Panc1 (cell line): ENCODE data around the gene PRKCB. TPM values are rescaled to one million over a fixed set of nuclear protein-coding genes. Genes with fewer than 3 reads are reported as not detected.

Source experiments
- ATAC-seq: fragments of 200-7000 bp; cut with Tn5 transposase; 2 replicates; pipeline ENCODE4 v1.9.1; 2020; ENCODE audit warnings: mild to moderate bottlenecking, moderate library complexity
- BruUV-seq: library from RNA; stranded (reverse); fragments of 400-500 nt; replicated peaks from 2 replicates; lab custom pipeline; 2021; lab: Mats Ljungman, UMichigan
- CTCF ChIA-PET: fragments of 300-600 bp; sonication (Branson Sonifier 250); formaldehyde crosslinking; loops from one replicate; lab custom pipeline; 2022; ENCODE audit warnings: antibody characterized with exemption; lab: Charles Lee
- POLR2A ChIA-PET: fragments of 300-600 bp; sonication (Branson Sonifier 250); formaldehyde crosslinking; loops from one replicate; lab custom pipeline; 2022; ENCODE audit warnings: antibody characterized with exemption; lab: Charles Lee
- DNase-seq: peaks from one replicate; pipeline ENCODE4 v3.0.0-alpha.2; 2010; ENCODE audit warnings: low read depth, low spot score
- H3K27ac ChIP-seq: 2 replicates; pipeline ENCODE4 v1.5.1; 2011; ENCODE audit warnings: mild to moderate bottlenecking, low read length, inconsistent platforms
- H3K27me3 ChIP-seq: fragments of 200-500 bp; sonication (Bioruptor generic); 2 replicates; pipeline ENCODE4 v1.6.0; 2014; ENCODE audit warnings: low read length, inconsistent platforms; ENCODE audit not compliant: control insufficient read depth, insufficient read depth
- H3K36me3 ChIP-seq: fragments of 200-500 bp; sonication (Bioruptor generic); 2 replicates; pipeline ENCODE4 v1.5.1; 2014; ENCODE audit warnings: inconsistent platforms, mild to moderate bottlenecking, low read length, moderate library complexity; ENCODE audit not compliant: control insufficient read depth, insufficient read depth
- H3K4me1 ChIP-seq: 2 replicates; pipeline ENCODE4 v1.5.1; 2011; ENCODE audit warnings: inconsistent platforms, mild to moderate bottlenecking, low read length, moderate library complexity; ENCODE audit not compliant: control insufficient read depth, insufficient read depth
- H3K4me3 ChIP-seq, 2 experiments: 2 replicates each; pipeline ENCODE4 v1.5.1; 2011 to 2012; ENCODE audit warnings: low read depth in 2 of 2, low read length in 2 of 2, mild to moderate bottlenecking in 2 of 2, inconsistent platforms in 1 of 2, moderate library complexity in 1 of 2
- H3K9me3 ChIP-seq: fragments of 200-500 bp; sonication (Bioruptor generic); 2 replicates; pipeline ENCODE4 v1.5.1; 2014; ENCODE audit warnings: low read depth, mild to moderate bottlenecking, inconsistent platforms, low read length, moderate library complexity; ENCODE audit not compliant: control insufficient read depth, insufficient read depth
- POLR2AphosphoS5 ChIP-seq: IDR thresholded peaks from 2 replicates; pipeline ENCODE4 v1.6.1; 2012; ENCODE audit warnings: mild to moderate bottlenecking, low read depth, low read length, moderate library complexity
- SIN3A ChIP-seq: IDR thresholded peaks from 2 replicates; pipeline ENCODE4 v1.6.1; 2012; ENCODE audit warnings: low read depth, mild to moderate bottlenecking, low read length, moderate library complexity, borderline replicate concordance; ENCODE audit not compliant: insufficient read depth
- TCF7L2 ChIP-seq: IDR thresholded peaks from 2 replicates; pipeline ENCODE4 v1.6.1; 2011; ENCODE audit warnings: mild to moderate bottlenecking, low read depth, low read length, inconsistent platforms
- in situ Hi-C: cut with HindIII; loops from 2 replicates; pipeline ENCODE4 v1.10.0; 2016; ENCODE audit warnings: low sequenced_read_pairs, low pct_unique_long_range_greater_than_20kb
- intact Hi-C: fragments of 100-400 bp; cut with micrococcal nuclease; formaldehyde crosslinking; loops from one replicate; pipeline ENCODE4 v1.10.0; 2022; ENCODE audit not compliant: unreplicated experiment
- total RNA-seq: library from RNA; stranded (reverse); gene quantifications from one replicate; pipeline ENCODE4 v1.2.1, GENCODE V29; 2021; ENCODE audit not compliant: unreplicated experiment
- TF ChIP-seq, protein P1 (sequence below), 2 experiments: IDR thresholded peaks; 2 replicates each; pipeline ENCODE4 v1.6.1; 2011 to 2012; ENCODE audit warnings: low read depth in 2 of 2, control low read depth in 1 of 2, low read length in 1 of 2, mild to moderate bottlenecking in 1 of 2, moderate library complexity in 1 of 2; ENCODE audit not compliant: insufficient read depth in 1 of 2
- TF ChIP-seq, protein P2 (sequence below): fragments of 450-650 bp; IDR thresholded peaks from 2 replicates; pipeline ENCODE4 v1.5.1; 2017; ENCODE audit warnings: mild to moderate bottlenecking

Gene PRKCB
- total RNA-seq, 1 experiment from 2014 or later = 0.41 TPM

DNA sequence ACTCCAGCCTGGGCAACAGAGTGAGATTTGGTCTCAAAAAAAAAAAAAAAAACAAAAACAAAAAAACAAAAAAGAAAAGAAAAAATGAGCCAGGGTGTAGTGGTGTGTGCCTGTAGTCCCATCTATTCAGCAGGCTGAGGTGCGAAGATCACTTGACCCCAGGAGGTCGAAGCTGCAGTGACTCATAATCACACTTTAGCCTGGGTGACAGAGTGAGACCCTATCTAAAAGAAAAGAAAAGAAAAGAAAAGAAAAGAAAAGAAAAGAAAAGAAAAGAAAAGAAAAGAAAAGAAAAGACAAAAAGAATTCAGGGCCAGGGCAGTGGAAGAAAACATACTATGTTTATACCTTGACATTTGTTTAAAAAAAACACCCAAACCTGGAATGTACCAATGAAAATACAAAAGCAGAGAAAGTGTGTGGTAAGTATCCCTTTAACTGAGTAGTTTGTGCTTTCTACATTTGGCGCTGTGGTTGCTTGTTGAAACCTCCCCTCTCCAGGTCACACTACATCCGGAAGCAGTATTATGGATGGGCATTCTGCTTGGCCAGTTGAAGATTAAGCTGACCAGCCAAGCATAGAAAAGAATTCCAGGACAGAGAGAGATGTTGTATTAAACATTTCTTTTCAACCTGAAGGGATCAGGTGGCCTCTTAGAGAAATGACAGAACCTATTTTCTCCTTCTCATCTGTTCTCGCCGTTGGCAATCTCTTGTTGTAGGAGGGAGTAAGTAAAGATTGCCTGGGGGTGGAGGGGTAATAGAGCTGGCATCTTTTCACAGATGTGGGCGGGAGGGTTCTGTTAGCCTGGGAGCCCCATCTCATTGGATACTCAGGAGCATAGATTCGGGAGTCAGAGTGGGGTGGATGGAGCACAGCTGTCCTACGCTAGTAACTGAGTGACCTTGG, 12.1 kb upstream of the PRKCB start:
- BruUV-seq = no TSS peak
- intact Hi-C loops (no loop called here), in situ Hi-C loops (no loop called here)
- CTCF ChIA-PET = no interaction called here
- POLR2A ChIA-PET = no interaction called here
- ATAC-seq (no peak), DNase-seq (no peak)
- Histone ChIP-seq H3K36me3 (no peaks in the 10 kb centered on the region), H3K4me1 (no peaks in the 10 kb centered on the region), H3K27ac (no peak overlapping the region), H3K9me3 (no peaks in the 10 kb centered on the region), H3K27me3 (no peaks in the 10 kb centered on the region), H3K4me3 (no peak overlapping the region)
- TF ChIP-seq TCF7L2 (no peak), SIN3A (no peak), POLR2AphosphoS5 (no peak)
- TF ChIP-seq, protein P1, sequence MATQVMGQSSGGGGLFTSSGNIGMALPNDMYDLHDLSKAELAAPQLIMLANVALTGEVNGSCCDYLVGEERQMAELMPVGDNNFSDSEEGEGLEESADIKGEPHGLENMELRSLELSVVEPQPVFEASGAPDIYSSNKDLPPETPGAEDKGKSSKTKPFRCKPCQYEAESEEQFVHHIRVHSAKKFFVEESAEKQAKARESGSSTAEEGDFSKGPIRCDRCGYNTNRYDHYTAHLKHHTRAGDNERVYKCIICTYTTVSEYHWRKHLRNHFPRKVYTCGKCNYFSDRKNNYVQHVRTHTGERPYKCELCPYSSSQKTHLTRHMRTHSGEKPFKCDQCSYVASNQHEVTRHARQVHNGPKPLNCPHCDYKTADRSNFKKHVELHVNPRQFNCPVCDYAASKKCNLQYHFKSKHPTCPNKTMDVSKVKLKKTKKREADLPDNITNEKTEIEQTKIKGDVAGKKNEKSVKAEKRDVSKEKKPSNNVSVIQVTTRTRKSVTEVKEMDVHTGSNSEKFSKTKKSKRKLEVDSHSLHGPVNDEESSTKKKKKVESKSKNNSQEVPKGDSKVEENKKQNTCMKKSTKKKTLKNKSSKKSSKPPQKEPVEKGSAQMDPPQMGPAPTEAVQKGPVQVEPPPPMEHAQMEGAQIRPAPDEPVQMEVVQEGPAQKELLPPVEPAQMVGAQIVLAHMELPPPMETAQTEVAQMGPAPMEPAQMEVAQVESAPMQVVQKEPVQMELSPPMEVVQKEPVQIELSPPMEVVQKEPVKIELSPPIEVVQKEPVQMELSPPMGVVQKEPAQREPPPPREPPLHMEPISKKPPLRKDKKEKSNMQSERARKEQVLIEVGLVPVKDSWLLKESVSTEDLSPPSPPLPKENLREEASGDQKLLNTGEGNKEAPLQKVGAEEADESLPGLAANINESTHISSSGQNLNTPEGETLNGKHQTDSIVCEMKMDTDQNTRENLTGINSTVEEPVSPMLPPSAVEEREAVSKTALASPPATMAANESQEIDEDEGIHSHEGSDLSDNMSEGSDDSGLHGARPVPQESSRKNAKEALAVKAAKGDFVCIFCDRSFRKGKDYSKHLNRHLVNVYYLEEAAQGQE (IDR thresholded peaks at IDR 0.05; ENCODE audit: insufficient read depth in 1 of 2, low read depth in 2 of 2, low read length in 1 of 2) = no peak
- TF ChIP-seq, protein P2, sequence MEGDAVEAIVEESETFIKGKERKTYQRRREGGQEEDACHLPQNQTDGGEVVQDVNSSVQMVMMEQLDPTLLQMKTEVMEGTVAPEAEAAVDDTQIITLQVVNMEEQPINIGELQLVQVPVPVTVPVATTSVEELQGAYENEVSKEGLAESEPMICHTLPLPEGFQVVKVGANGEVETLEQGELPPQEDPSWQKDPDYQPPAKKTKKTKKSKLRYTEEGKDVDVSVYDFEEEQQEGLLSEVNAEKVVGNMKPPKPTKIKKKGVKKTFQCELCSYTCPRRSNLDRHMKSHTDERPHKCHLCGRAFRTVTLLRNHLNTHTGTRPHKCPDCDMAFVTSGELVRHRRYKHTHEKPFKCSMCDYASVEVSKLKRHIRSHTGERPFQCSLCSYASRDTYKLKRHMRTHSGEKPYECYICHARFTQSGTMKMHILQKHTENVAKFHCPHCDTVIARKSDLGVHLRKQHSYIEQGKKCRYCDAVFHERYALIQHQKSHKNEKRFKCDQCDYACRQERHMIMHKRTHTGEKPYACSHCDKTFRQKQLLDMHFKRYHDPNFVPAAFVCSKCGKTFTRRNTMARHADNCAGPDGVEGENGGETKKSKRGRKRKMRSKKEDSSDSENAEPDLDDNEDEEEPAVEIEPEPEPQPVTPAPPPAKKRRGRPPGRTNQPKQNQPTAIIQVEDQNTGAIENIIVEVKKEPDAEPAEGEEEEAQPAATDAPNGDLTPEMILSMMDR = no peak

DNA sequence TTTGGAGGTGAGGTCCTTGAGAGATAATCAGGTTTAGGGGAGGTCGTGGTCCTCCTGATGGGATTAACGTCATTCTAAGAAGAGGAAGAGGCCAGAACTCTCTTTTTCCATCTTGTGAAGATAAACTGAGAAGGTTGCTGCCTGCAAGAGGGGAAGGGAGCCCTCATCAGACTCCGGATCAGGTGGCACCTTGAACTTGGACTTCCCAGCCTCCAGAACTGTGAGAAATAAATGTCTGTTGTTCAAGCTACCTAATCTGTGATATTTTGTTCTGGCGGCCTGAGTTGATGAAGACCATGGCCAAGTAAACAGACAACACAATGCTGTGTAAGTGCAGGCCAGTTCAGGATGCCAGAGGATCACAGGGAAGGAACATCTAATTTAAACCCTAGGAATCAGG, 10.9 kb upstream of the PRKCB start:
- BruUV-seq = no TSS peak
- Histone ChIP-seq H3K4me3 (no peak overlapping the region), H3K36me3 (no peaks in the 10 kb centered on the region), H3K27ac (no peak overlapping the region), H3K27me3 (no peaks in the 10 kb centered on the region), H3K9me3 (peaks cover under 1% of the 10 kb centered on the region; the same call in 1 of the 2 replicates), H3K4me1 (no peaks in the 10 kb centered on the region)
- CTCF ChIA-PET = no interaction called here
- TF ChIP-seq, protein P2 = no peak
- TF ChIP-seq SIN3A (no peak), POLR2AphosphoS5 (no peak), TCF7L2 (no peak)
- TF ChIP-seq, protein P1 (IDR thresholded peaks at IDR 0.05; ENCODE audit: insufficient read depth in 1 of 2, low read depth in 2 of 2, low read length in 1 of 2) = no peak
- DNase-seq (no peak), ATAC-seq (no peak)
- intact Hi-C loops (no loop called here), in situ Hi-C loops (no loop called here)
- POLR2A ChIA-PET = no interaction called here
